Measurements from ENCODE around the gene MTNR1A.
"Not testable (repeated sequence)": the region's sequence is repeated elsewhere in the genome, so short reads cannot be mapped to it uniquely, and the experiment has no call there.

The MTNR1A gene

GRCh38 chr4:186563761-186564160 lies 8.4 kb upstream of the MTNR1A start:
- DNase-seq (ENCODE audit: low read depth, low spot score) = no peak

- no peak for DNase-seq (ENCODE audit: low read depth, low spot score)
Observed at GRCh38 chr4:186561748-186562147, 6.4 kb upstream of the MTNR1A start.

- DNase-seq (ENCODE audit: low read depth, low spot score) = no peak
Observed at GRCh38 chr4:186560647-186561046, 5.3 kb upstream of the MTNR1A start.

- DNase-seq (ENCODE audit: low read depth, low spot score) = no peak
Observed at GRCh38 chr4:186557486-186557885, 2.1 kb upstream of the MTNR1A start.

GRCh38 chr4:186557061-186557460 lies 1.7 kb upstream of the MTNR1A start:
- no peak for DNase-seq (ENCODE audit: low read depth, low spot score)

- DNase-seq (ENCODE audit: low read depth, low spot score) = peak; percentile 75
Observed at GRCh38 chr4:186554539-186554913, 841 bp downstream of the MTNR1A start.

- DNase-seq (ENCODE audit: low read depth, low spot score) = peak; percentile 42
Observed at GRCh38 chr4:186553717-186554116, 1.6 kb downstream of the MTNR1A start.

- DNase-seq (ENCODE audit: low read depth, low spot score) = no peak
Observed at GRCh38 chr4:186551849-186552248, 3.5 kb downstream of the MTNR1A start.

GRCh38 chr4:186545436-186545835 lies 9.9 kb downstream of the MTNR1A start:
- DNase-seq (ENCODE audit: low read depth, low spot score) = no peak

- no peak for DNase-seq (ENCODE audit: low read depth, low spot score)
Observed at GRCh38 chr4:186543206-186543605, 12.2 kb downstream of the MTNR1A start.

GRCh38 chr4:186541801-186542200 lies 13.6 kb downstream of the MTNR1A start:
- DNase-seq (ENCODE audit: low read depth, low spot score) = no peak

- no peak for DNase-seq (ENCODE audit: low read depth, low spot score)
Observed at GRCh38 chr4:186537843-186538521, 17.4 kb downstream of the MTNR1A start.

GRCh38 chr4:186536285-186536684 lies 19.1 kb downstream of the MTNR1A start:
- no peak for DNase-seq (ENCODE audit: low read depth, low spot score)

- no peak for DNase-seq (ENCODE audit: low read depth, low spot score)
Observed at GRCh38 chr4:186534056-186534455, 21.3 kb downstream of the MTNR1A start.

- not testable (repeated sequence) for DNase-seq (ENCODE audit: low read depth, low spot score)
Observed at GRCh38 chr4:186523927-186524326, 31.4 kb downstream of the MTNR1A start.

- DNase-seq (ENCODE audit: low read depth, low spot score) = peak; percentile 2
Observed at GRCh38 chr4:186516287-186516686, 39.1 kb downstream of the MTNR1A start.

- no peak for DNase-seq (ENCODE audit: low read depth, low spot score)
Observed at GRCh38 chr4:186514271-186514950, 41.0 kb downstream of the MTNR1A start.

- not testable (repeated sequence) for DNase-seq (ENCODE audit: low read depth, low spot score)
Observed at GRCh38 chr4:186504771-186505170, 50.6 kb downstream of the MTNR1A start.

- no peak for DNase-seq (ENCODE audit: low read depth, low spot score)
Observed at GRCh38 chr4:186502231-186502630, 53.1 kb downstream of the MTNR1A start.

- DNase-seq (ENCODE audit: low read depth, low spot score) = no peak
Observed at GRCh38 chr4:186501554-186501953, 53.8 kb downstream of the MTNR1A start.

- peak; percentile 92 for DNase-seq (ENCODE audit: low read depth, low spot score)
Observed at GRCh38 chr4:186500721-186501304, 54.6 kb downstream of the MTNR1A start.

GRCh38 chr4:186499467-186499866 lies 55.9 kb downstream of the MTNR1A start:
- DNase-seq (ENCODE audit: low read depth, low spot score) = no peak

GRCh38 chr4:186497043-186497442 lies 58.3 kb downstream of the MTNR1A start:
- DNase-seq (ENCODE audit: low read depth, low spot score) = no peak
